Measurements from ENCODE around the gene OR12D1.

- no peak for TF ChIP-seq EZH2 (IDR thresholded peaks at IDR 0.05; ENCODE audit: borderline replicate concordance, low read depth, low read length, severe bottlenecking)
- TF ChIP-seq CTCF (IDR thresholded peaks at IDR 0.05; ENCODE audit: borderline replicate concordance, extremely low read depth, low read length, poor library complexity, severe bottlenecking), result no peak
Measured at GRCh38 chr6:29461021-29461814, 46.5 kb downstream of the OR12D1 start.

Data from DND-41 (cell line).